Right ventricle myocardium superior (tissue), 1 donor: ENCODE data around the gene SLC14A1. TPM values are rescaled to one million over a fixed set of nuclear protein-coding genes. Genes with fewer than 3 reads are reported as not detected.

ENCODE experiments used
- ATAC-seq: fragments of 200-7000 bp; cut with Tn5 transposase; one replicate; pipeline ENCODE4 v1.9.1; 2020; ENCODE audit warnings: mild to moderate bottlenecking; ENCODE audit not compliant: poor library complexity
- DNase-seq: peaks from one replicate; pipeline ENCODE4 v3.0.0-alpha.2; 2020
- intact Hi-C: fragments of 100-400 bp; cut with DNase I; formaldehyde crosslinking; loops from one replicate; pipeline ENCODE4 v1.11.2; 2022
- long read RNA-seq: library from polyadenylated mRNA; unstranded; transcript quantifications from one replicate; pipeline ENCODE4 v2.0.0, GENCODE V29; 2021
- total RNA-seq: library from RNA; stranded (reverse); fragmentation: NEBNext Ultra II Directional; extraction: Animal tissue kit (Norgen Biotek cat#: 25700); gene quantifications from one replicate; pipeline ENCODE4 v1.2.1, GENCODE V29; 2021
- donor health status: DM: no; HTN: yes; CAD: no; lungs with severe emphysema.

The SLC14A1 gene
- total RNA-seq: 32.8 TPM
- long read RNA-seq, transcript SLC14A1-217 (3 exons, 554 nt): major isoform, 45 of 53 reads
- long read RNA-seq, partial matches to known transcripts: 0 of 53 reads
- long read RNA-seq, other reads (novel, unspliced or antisense): 8 of 53 reads

DNA sequence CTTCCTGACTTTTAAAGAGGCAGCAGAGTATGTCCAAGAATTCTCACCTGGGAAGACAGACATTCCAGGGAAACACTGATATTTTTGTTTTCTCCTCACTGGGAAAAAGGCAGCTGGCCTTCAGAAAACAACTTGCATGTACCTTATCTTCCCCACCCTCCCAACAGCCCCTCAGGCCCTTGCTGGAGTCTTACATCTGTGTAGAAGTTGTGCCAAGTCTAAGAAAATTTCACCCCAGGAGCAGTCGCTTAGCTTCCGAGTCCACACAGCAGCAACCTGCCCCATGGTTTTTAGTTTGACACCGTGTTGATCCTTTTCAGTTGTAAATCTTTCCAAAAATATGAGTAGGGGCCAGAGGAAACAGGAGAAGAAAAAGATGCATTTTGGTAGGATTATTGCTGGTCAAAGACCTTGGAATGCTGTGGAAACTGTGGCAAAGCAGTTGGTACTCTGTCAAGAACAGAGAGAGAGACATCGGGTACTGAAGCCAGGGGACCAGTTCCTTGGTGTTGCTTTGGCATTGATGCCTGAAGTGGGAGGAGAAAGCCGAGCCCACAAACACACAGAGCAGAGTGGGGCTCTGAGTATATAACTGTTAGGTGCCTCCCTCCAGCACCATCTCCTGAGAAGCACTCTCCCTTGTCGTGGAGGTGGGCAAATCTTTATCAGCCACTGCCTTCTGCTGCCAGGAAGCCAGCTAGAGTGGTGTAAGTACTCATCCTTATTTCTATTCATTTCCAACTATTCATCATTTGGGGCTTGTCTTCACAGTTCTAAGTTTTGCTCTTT is at the start of gene SLC14A1:
TSS of gene SLC14A1 (plus strand) at position 615 of the 789 bp plus-strand sequence. CDS start 6,140 bp downstream, outside the sequence.
- intact Hi-C loops: loop anchor here (2.0 kb wide), 1 partner anchor 115 kb away; no protein-coding TSS in a partner anchor
- DNase-seq: no peak
- no peak for ATAC-seq

DNA sequence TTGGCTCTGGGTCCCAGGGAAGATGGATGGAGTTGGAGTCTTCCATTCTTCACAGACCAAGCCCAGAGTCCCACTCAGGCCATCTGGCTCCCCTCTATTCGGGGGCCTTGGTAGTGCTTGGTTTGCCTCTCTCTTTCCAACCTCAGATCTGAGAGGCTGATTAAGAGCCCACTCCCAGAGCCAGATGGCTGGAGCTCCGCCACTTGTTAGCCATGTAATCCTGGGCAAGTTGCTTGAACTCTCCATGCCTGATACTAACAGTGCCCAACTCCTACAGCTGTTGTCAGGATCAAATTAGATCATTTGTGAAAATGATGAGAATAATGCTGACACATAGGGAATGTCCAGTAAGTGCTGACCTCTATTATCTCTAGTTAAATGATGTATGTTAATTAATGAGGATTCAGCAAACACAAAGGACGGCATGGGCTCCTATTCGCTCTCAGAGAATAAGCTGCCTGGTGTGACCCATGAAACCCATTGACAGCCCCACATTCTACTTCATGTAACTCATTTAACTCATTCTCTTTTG is 46.6 kb upstream of the SLC14A1 start:
- intact Hi-C loops: no loop called here
- DNase-seq (no peak), ATAC-seq (no peak)

DNA sequence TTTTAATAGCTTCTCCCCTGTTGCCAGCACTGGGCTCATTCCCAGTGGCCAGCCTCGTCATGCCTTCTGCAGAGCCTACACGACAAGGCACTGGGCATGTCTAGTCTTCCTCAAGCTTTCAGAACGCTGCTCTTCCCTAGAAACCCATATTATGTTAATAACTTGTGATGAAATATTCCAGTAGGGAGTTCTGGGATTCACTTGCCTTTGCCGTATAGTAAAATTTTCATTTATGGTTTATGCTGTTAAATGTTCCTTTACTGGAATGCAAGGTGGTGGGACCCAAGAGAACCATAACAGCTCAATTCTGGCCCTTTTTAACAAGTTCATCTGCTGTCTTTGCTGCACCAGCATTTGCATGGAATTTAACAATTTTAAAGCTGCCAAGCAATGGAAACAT is 45.5 kb upstream of the SLC14A1 start:
- ATAC-seq: no peak
- intact Hi-C loops: no loop called here
- no peak for DNase-seq

DNA sequence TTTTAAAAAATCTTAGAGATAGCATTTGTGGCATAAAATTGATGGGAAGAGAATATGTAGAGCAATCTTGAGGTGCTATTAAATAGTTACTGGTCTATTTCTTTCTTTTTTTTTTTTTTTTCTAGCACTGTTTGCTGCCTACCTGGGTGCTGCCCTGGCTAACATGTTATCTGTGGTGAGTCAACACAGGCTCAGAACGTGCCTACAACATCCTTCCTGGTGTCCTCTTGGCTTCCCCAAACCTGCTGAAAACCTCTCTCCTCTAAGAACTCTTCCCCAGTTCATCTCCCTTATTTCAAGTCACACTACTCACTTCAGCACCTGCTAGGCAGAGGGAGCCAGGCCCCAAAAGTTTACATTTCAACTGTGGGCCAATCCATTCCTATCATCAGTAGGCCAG is 45.1 kb upstream of the SLC14A1 start:
- no peak for ATAC-seq
- no peak for DNase-seq
- intact Hi-C loops: no loop called here

DNA sequence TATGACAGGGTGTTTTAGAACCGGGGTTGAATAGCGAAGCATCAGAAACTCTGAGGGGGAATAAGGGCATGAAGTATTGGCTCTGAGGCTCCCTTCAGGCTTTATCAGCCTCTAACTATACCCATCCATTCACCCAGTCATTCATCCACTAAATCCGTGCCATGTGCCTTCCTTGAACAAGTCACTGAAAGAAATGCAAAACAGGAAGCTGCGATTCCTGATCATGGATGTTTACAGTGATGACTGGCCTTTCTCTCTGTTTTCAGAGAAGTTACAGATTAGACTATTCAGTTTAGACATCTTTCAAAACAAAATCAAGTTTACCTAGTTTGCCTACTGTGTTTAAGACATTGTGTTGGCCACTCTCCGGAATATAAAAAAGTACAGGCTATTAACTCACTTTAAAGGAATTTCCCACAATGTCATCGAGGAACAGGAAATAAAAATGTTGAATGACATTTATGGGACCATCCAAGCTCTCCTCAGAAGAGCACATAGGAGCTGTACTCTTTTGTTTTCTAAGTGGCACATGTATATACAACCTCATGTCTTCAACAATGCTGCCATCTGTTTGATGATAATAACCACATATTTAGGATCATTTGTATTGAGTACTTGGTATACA is 43.8 kb upstream of the SLC14A1 start:
- DNase-seq (no peak), ATAC-seq (no peak)
- intact Hi-C loops: no loop called here

DNA sequence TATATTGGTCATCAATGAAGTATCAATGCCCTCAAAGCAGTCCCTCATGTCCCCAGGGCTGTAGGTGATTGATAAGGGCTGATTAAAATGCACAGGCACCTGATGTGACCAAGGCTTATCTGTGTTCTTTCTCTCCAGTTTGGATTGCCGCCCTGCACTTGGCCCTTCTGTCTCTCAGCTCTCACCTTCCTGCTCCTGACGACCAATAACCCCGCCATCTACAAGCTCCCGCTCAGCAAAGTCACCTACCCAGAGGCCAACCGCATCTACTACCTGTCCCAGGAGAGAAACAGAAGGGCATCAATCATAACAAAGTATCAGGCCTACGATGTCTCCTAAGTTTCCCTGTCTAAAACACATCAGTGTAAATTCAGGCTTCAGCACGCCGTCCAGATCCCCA is 41.8 kb upstream of the SLC14A1 start:
- ATAC-seq (no peak), DNase-seq (no peak)
- intact Hi-C loops: no loop called here

DNA sequence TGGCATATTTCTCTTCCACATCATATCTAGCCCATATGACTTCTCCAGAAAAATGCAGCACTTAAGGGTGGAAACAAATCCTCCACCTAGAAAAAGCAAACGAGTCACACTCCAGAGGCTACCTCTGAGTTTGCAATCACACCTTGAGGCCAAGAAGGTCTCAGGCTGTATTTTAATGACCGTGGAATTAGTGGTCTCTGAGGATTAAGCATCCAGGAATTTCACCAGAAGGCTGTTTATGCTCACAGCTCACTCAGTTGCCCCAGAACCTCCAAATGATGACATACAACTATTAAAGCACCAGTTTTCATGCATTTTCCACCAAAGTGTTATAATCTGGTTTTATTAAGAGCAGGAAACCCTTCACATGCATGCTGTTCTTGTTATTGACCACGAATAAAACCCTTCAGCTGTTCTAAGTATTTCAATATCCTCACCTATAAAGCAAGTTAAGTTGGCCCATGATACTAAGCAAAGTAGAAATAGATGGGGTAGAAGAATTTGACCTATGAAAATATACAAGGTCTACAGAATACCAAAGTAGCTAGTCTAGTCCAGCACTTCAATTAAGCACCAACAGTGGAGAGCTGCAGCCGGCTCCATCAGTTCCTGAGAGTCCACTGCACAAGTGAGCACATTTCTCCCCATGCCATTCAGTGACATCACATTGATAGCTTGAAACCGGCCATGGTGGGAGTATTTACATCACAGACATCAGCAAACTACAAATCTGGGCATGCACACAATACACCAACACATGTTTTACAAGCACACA is 39.5 kb upstream of the SLC14A1 start:
- no peak for ATAC-seq
- no peak for DNase-seq
- intact Hi-C loops: no loop called here

DNA sequence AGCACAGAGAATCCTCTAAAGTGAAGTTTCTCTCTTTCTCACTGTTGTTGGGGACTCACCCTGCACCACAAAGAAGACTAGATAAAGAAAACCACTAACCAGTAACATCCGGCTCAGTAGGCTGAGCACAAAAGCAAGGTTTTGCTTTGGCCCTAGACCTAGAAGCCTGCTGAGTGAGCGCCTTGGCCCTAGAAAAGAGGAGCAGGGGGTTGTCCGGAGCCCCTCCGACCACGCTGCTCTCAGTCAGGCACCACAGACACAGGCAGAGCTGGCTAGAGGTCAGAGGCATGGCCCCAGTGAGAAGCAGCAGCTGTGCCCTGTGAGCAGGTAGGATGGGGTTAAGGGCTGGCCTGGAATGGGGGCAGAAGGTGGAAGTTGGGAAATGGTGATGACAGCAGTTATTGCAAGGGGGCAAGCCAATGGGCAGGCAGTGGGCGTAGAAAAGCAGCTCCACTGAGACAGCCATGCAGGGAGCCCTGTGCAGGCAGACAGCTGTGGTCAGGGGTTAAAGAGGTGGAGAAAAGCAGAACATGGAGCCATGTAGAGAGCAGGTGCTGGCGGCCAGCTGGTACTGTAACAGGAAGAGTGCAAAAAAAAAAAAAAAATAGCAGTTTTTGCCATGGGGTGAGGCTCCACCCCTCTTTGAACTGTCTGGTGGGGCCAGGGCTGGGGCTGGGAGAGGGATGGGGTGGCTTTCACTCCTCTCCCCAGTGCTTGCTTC is 36.9 kb upstream of the SLC14A1 start:
- intact Hi-C loops: no loop called here
- ATAC-seq: peak; percentile 39
- no peak for DNase-seq

DNA sequence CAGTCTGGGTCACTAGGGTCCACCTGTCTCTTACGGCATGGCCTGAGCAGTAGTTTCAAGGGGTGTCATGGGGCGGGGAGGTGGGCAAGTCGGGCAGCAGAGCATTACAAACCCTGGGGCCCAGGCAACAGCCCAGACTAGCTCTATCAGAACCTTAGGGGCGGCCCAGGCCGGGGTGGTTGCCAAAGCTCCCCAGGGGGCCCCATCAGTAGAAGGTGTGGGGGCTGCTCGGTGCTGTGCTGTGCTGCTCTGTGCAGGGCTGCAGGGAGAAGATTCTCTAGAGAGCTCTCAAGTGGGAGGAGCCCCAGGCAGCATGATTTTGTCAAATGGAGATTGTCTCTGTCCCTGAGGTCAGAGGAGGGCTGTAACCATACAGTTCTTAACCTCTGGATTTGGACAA is 36.4 kb upstream of the SLC14A1 start:
- ATAC-seq: peak; percentile 30
- intact Hi-C loops: no loop called here
- DNase-seq: no peak

DNA sequence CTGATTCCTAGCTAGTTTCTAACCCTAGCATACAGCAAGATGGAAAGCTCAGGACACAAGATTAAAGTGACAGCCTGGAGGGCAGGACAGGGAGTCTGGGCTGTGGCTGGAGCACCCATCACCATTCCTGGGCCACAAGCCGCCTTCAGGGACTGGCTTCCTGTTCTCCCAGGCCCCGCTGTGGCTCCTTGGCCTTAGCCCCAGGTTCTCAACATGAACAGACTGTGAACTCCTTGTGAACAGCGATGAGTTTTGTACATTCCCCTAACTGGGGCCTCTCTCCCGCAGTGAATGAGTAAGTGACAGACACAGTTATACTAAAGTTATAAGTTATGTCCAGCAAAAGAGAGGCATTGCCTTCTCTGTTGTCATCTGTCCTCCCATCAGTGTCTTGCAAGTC is 35.9 kb upstream of the SLC14A1 start:
- ATAC-seq (no peak), DNase-seq (no peak)
- intact Hi-C loops: no loop called here

DNA sequence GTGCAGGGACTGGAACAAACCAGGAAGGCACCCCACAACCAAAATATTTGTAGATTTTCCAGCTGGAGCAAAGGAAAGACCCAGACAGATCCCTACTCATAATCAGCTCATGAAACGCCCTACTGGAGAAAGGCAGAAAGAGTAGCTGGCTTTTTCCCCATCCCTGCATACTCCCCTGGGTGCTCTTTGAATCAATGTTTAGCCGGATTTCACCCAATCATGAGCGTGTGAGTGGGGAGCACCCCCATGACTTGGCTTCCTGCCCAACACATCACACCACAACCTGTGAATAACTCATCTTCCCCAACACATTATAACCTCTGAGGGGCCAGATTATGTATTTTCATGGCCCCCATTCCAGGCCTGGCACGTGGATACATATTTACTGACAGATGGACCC is 35.1 kb upstream of the SLC14A1 start:
- no peak for DNase-seq
- no peak for ATAC-seq
- intact Hi-C loops: no loop called here

DNA sequence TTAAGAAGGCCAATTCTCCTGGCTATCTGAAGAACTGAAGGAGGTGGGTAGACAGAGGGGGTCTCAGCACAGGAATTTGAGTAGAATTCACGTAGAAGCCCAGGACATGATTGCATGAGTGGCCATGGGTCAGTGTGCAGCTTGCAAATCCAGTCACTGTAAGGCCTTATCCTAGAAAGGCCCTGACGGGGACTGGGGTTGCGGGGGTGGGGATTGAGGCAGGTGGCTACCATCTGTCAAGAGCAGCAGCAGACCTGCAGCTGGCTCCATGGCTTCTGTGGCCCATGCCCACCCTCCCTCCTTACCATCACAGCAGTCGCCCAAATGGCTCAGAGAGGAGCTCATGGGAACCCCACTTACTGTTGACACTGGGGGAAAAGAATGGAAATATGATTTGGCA is 34.6 kb upstream of the SLC14A1 start:
- intact Hi-C loops: no loop called here
- ATAC-seq (no peak), DNase-seq (no peak)

DNA sequence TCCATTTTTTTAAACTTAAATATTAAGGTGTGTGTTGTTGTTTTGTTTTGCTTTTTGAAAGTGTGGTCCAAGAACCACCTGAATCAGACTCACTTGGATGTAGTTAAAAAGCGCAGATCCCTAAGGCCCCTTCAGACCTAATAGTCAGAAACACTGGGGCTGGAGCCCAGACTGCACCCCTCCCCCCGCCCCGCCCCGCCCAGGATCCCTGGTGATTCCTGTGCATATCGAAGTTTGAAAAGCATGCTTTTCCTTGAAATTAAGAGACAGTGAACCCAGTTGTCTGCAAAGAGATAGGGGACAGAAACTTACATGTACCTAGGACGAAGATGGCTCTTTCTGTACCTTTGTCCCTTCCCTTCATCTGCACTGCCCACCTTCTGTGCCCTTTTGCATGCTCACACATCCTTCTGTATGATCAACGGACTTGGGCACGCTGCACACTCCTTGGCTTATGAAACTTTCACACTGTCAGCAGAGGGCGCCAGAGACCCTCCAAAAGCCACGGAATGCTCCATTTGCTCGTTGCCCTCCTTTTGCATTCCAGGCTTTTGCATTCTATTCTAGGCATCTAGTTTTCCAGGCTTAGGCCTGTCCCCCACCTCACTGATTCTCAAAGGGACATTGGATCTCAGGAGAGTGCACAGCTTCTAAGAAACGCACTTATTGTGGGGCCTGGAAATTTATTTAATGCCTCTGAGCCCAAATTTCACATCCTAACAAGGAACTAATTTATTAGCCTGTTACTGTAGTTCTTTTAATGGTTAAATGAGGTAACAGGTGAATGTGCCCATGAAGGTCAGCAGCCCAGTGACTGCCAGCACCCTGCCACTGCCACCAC is 32.8 kb upstream of the SLC14A1 start:
- intact Hi-C loops: loop anchor here (1.0 to 5.0 kb wide), 2 partner anchors 189 to 281 kb away; no protein-coding TSS in a partner anchor
- peak; percentile 91 for ATAC-seq
- peak; percentile 80 for DNase-seq

DNA sequence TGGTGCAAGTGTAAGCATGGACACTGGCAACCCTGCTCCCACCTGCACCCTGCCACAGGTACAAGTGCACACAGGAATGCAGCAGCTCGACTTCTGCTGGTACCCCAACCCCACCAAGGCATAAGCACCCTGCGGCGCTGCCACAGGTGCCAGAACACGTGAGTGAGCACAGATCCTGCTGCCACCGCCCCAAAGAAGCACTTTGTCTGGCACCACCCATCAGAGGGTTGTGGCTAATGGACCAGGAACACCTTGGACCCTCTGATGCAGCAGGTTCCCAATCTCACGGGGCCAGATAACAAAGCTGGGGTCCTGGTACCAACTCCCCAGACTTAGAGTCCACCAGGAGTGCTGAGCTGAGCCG is 32.2 kb upstream of the SLC14A1 start:
- intact Hi-C loops: loop anchor here (1.0 to 5.0 kb wide), 2 partner anchors 189 to 281 kb away; no protein-coding TSS in a partner anchor
- no peak for DNase-seq
- ATAC-seq: no peak

DNA sequence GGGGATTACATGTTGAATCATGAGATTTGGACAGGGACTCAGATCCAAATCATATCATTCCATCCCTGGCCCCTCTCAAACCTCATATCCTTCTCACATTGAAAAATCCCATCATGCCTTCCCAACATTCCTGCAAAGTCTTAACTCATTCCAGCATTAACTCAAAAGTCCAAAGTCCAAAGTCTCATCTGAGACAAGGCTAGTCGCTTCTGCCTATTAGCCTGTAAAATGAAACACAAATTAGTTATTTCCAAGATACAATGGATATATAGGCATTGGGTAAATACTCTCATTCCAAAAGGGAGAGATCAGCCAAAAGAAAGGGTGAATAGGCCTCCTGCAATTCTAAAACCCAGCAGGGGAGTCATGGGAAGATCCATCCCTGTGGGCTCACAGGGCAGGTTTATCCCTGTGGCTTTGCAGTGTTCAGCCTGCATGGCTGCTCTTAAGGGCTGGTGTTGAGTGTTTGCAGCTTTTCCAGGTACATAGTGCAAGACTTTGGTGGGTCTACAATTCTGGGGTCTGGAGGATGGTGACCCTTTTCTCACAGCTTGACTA is 21.2 kb upstream of the SLC14A1 start:
- no peak for DNase-seq
- no peak for ATAC-seq
- intact Hi-C loops: no loop called here

DNA sequence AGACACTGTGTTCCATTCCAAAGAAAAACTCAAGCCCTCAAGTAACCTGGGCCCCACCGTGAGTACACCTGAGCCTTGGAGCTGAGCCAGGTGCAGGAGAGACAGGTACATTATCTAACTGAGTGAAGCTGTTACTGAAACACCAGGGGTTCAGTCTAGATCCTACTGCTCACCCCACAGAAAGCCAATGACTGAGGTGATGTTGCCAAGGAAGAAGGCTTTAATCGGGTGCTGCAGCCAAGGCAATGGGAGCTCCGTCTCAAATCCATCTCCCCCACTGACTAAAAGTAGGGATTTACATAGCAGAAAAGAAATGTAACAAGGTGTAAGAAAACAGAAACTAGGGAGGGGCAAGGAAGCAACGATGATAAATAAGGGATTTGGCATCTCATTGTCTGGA is 15.2 kb upstream of the SLC14A1 start:
- intact Hi-C loops: no loop called here
- ATAC-seq: no peak
- DNase-seq: no peak

DNA sequence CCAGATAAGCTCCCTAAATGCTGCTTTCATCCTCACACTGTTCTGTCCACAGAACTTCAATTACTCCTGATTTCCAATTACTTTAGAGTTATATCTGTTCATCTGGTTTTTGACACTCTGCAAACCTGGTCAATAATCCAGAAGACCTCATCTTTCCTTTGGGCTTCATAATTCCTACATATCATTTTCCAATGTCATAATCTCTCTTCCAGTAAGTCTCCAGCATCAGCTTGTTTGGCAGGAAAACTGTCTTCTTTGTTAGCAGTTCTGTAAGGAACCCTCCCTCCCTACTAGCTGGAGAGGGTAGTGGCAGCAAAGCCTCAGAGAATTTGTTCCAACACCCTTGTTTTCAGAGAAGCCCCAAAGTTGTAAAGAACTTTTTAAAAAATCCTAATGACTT is 11.9 kb upstream of the SLC14A1 start:
- ATAC-seq: no peak
- intact Hi-C loops: no loop called here

More for the DNA sequence above, 11.9 kb upstream of the SLC14A1 start:
- no peak for DNase-seq
